Transverse colon (tissue), 4 donors: ENCODE measurements around the gene CHCHD4.

Source experiments
- CTCF ChIP-seq, 5 experiments: fragments of 200-600 bp in 3 of 5; fragments of 450-650 bp in 2 of 5; sonication (generic) in 3 of 5; IDR thresholded peaks; 1 replicate in 2 of 5; 2 replicates in 3 of 5; pipeline ENCODE4 v1.5.1; 2016 to 2017; ENCODE audit warnings: antibody characterized with exemption in 5 of 5, inconsistent platforms in 3 of 5, mild to moderate bottlenecking in 2 of 5, moderate library complexity in 1 of 5
- EP300 ChIP-seq: sonication (generic); formaldehyde crosslinking; IDR thresholded peaks from one replicate; pipeline ENCODE4 v1.6.1; 2017; ENCODE audit warnings: antibody characterized with exemption, low read depth
- POLR2A ChIP-seq: fragments of 450-650 bp; IDR thresholded peaks from one replicate; pipeline ENCODE4 v1.6.1; 2016; ENCODE audit warnings: antibody characterized with exemption, mild to moderate bottlenecking, moderate library complexity
- POLR2AphosphoS5 ChIP-seq, 3 donors: sonication (generic); formaldehyde crosslinking; IDR thresholded peaks; one replicate each; pipeline ENCODE4 v1.6.1; 2016; ENCODE audit warnings: antibody characterized with exemption in 3 of 3

- TF ChIP-seq POLR2A, result no peak
- no peak for TF ChIP-seq CTCF (IDR thresholded peaks at IDR 0.05)
- TF ChIP-seq EP300, result no peak
- no peak for TF ChIP-seq POLR2AphosphoS5 (IDR thresholded peaks at IDR 0.05)
Measured at GRCh38 chr3:14147617-14148016, 22.9 kb upstream of the CHCHD4 start.
